B cell (primary cell): ENCODE data around the gene IL11. TPM values are rescaled to one million over a fixed set of nuclear protein-coding genes. Genes with fewer than 3 reads are reported as not detected.

Source experiments
- ATAC-seq: fragments of 200-7000 bp; cut with Tn5 transposase; one replicate; pipeline ENCODE4 v1.10.0; 2021; ENCODE audit warnings: low read depth, mild to moderate bottlenecking, moderate number of reproducible peaks, moderate library complexity
- CTCF ChIA-PET: fragments of 350-600 bp; sonication (Branson Sonifier 250); formaldehyde crosslinking; loops from one replicate; lab custom pipeline; 2021; ENCODE audit warnings: antibody characterized with exemption, inconsistent platforms; lab: Charles Lee
- POLR2A ChIA-PET: fragments of 350-600 bp; sonication (Branson Sonifier 250); formaldehyde crosslinking; loops from one replicate; lab custom pipeline; 2021; ENCODE audit warnings: antibody characterized with exemption; lab: Charles Lee
- DNase-seq: peaks from one replicate; pipeline ENCODE4 v3.0.0; 2013
- H2AFZ ChIP-seq: 2 replicates; pipeline ENCODE4 v1.6.1; 2012; ENCODE audit warnings: mild to moderate bottlenecking, low read depth, low read length; ENCODE audit not compliant: insufficient read depth, poor library complexity, severe bottlenecking
- H3K27ac ChIP-seq, 2 donors: 1 replicate in 1 of 2; 2 replicates in 1 of 2; pipeline ENCODE4 v1.5.1; 2012 to 2013; ENCODE audit warnings: low read length in 2 of 2, mild to moderate bottlenecking in 2 of 2, moderate library complexity in 1 of 2
- H3K27me3 ChIP-seq, 4 experiments: fragments of 200-600 bp in 1 of 4; sonication (generic) in 1 of 4; replicated peaks in 1 of 4; 1 replicate in 2 of 4; 2 replicates in 2 of 4; pipeline versions ENCODE4 v1.6.1 to v1.7.0; 2013 to 2016; ENCODE audit warnings: low read length in 3 of 4, mild to moderate bottlenecking in 2 of 4, mixed read lengths in 1 of 4, moderate library complexity in 1 of 4; ENCODE audit not compliant: insufficient read depth in 4 of 4, control insufficient read depth in 3 of 4; ENCODE audit errors: control extremely low read depth in 1 of 4
- H3K36me3 ChIP-seq, 2 experiments: replicated peaks in 1 of 2; 1 replicate in 1 of 2; 2 replicates in 1 of 2; pipeline versions ENCODE4 v1.6.1 to v1.7.1; 2013; ENCODE audit warnings: low read length in 1 of 2; ENCODE audit not compliant: insufficient read depth in 2 of 2, control insufficient read depth in 1 of 2; ENCODE audit errors: control extremely low read depth in 1 of 2, extremely low read depth in 1 of 2
- H3K4me1 ChIP-seq, 2 donors: fragments of 200-600 bp in 1 of 2; sonication (generic) in 1 of 2; 1 replicate in 1 of 2; 2 replicates in 1 of 2; pipeline versions ENCODE4 v1.5.1 to v1.6.1; 2013 to 2017; ENCODE audit warnings: low read length in 2 of 2; ENCODE audit not compliant: control insufficient read depth in 2 of 2, insufficient read depth in 2 of 2
- H3K4me2 ChIP-seq: replicated peaks from 2 replicates; pipeline ENCODE3; 2012; ENCODE audit warnings: mild to moderate bottlenecking, low read depth, low read length; ENCODE audit not compliant: poor library complexity, severe bottlenecking
- H3K4me3 ChIP-seq, 5 experiments: fragments of 200-600 bp in 1 of 5; sonication (generic) in 1 of 5; 1 replicate in 3 of 5; 2 replicates in 2 of 5; pipeline versions ENCODE4 v1.5.1 to v1.7.0; 2011 to 2016; ENCODE audit warnings: low read length in 4 of 5, mild to moderate bottlenecking in 4 of 5, low read depth in 2 of 5, control low read depth in 1 of 5, moderate library complexity in 1 of 5; ENCODE audit not compliant: insufficient read depth in 1 of 5; ENCODE audit errors: control extremely low read depth in 1 of 5, extremely low read depth in 1 of 5
- H3K79me2 ChIP-seq: fragments of 200-600 bp; sonication (generic); one replicate; pipeline ENCODE4 v1.6.0; 2016; ENCODE audit warnings: low read length; ENCODE audit not compliant: control insufficient read depth, insufficient read depth
- H3K9ac ChIP-seq: fragments of 200-600 bp; sonication (generic); 2 replicates; pipeline ENCODE4 v1.6.1; 2017; ENCODE audit warnings: mild to moderate bottlenecking, low read length, moderate library complexity
- H3K9me3 ChIP-seq, 3 donors: one replicate each; pipeline versions ENCODE4 v1.6.1 to v1.7.1; 2013; ENCODE audit warnings: low read length in 2 of 3; ENCODE audit not compliant: control insufficient read depth in 2 of 3, insufficient read depth in 1 of 3; ENCODE audit errors: control extremely low read depth in 1 of 3
- H4K20me1 ChIP-seq: 2 replicates; pipeline ENCODE4 v1.6.0; 2012; ENCODE audit warnings: mild to moderate bottlenecking, low read length; ENCODE audit not compliant: insufficient read depth, control insufficient read depth, poor library complexity, severe bottlenecking
- H3K27ac Mint-ChIP-seq: one replicate; pipeline ENCODE4 v1.8.0; 2021; ENCODE audit warnings: mixed read lengths
- H3K27me3 Mint-ChIP-seq: one replicate; pipeline ENCODE4 v1.8.0; 2021; ENCODE audit warnings: mixed read lengths
- H3K4me1 Mint-ChIP-seq: one replicate; pipeline ENCODE4 v1.8.0; 2021; ENCODE audit warnings: mixed read lengths
- H3K4me3 Mint-ChIP-seq: one replicate; pipeline ENCODE4 v1.8.0; 2021; ENCODE audit warnings: mixed read lengths
- H3K9me3 Mint-ChIP-seq: one replicate; pipeline ENCODE4 v1.8.0; 2022; ENCODE audit warnings: mixed read lengths; ENCODE audit not compliant: insufficient read depth
- EZH2 ChIP-seq: IDR thresholded peaks from 2 replicates; pipeline ENCODE4 v1.6.1; 2012; ENCODE audit warnings: borderline replicate concordance, low read depth, mild to moderate bottlenecking, moderate library complexity, low read length; ENCODE audit not compliant: insufficient read depth, poor library complexity, severe bottlenecking
- WGBS: methylation state at CpG from one replicate; pipeline ENCODE4 v1.1.5; 2013; ENCODE audit warnings: missing lambda C conversion rate; ENCODE audit not compliant: insufficient coverage; 5-methylcytosine and 5-hydroxymethylcytosine counted together
- intact Hi-C: fragments of 100-400 bp; cut with micrococcal nuclease; formaldehyde crosslinking; loops from one replicate; pipeline ENCODE4 v1.10.0; 2022
- polyA plus RNA-seq: library from polyadenylated mRNA; depleted of rRNA; stranded (reverse); fragments of >200 nt; gene quantifications from 2 replicates; pipeline ENCODE4 v1.2.3, GENCODE V29; 2012
- total RNA-seq, 2 donors: library from RNA; stranded (reverse); fragments of 120-200 nt in 1 of 2; gene quantifications; 1 replicate in 1 of 2; 2 replicates in 1 of 2; pipeline versions ENCODE4 v1.2.3 to v1.2.4, GENCODE V29; 2013 to 2022
- TF ChIP-seq, protein P1 (sequence below): fragments of 200-600 bp; IDR thresholded peaks from one replicate; pipeline ENCODE4 v1.8.0; 2022; ENCODE audit warnings: antibody characterized with exemption, mild to moderate bottlenecking

Gene IL11
- total and polyA plus RNA-seq, 2 donors (not counting 1 experiment from before 2014, with no cell fraction given): not detected

- Histone ChIP-seq H3K9me3 (peaks cover 0 to 18% (median 0%) of the 10 kb centered on the region in 3 donors), H4K20me1 (no peaks in the 10 kb centered on the region), H3K36me3 (no peaks in the 10 kb centered on the region), H3K27me3 (peaks cover 0 to 55% (median 23%) of the 10 kb centered on the region in 4 experiments), H3K79me2 (no peaks in the 10 kb centered on the region), H3K27ac (no peak overlapping the region), H3K4me2 (no peak overlapping the region), H2AFZ (no peak overlapping the region), H3K4me3 (no peak overlapping the region), H3K4me1 (peaks cover 23 to 29% of the 10 kb centered on the region in 2 donors), H3K9ac (no peak overlapping the region)
- DNase-seq (no peak), ATAC-seq (no peak)
- no peaks in the 10 kb centered on the region for H3K9me3 Mint-ChIP-seq
- peaks cover 23% of the 10 kb centered on the region for H3K4me1 Mint-ChIP-seq
- POLR2A ChIA-PET: no interaction called here
- peak overlapping the region; percentile 82 for H3K4me3 Mint-ChIP-seq
- 62% methylated on average over 2 of the region's 6 CpGs for WGBS
- no peak for TF ChIP-seq EZH2
- TF ChIP-seq, protein P1, sequence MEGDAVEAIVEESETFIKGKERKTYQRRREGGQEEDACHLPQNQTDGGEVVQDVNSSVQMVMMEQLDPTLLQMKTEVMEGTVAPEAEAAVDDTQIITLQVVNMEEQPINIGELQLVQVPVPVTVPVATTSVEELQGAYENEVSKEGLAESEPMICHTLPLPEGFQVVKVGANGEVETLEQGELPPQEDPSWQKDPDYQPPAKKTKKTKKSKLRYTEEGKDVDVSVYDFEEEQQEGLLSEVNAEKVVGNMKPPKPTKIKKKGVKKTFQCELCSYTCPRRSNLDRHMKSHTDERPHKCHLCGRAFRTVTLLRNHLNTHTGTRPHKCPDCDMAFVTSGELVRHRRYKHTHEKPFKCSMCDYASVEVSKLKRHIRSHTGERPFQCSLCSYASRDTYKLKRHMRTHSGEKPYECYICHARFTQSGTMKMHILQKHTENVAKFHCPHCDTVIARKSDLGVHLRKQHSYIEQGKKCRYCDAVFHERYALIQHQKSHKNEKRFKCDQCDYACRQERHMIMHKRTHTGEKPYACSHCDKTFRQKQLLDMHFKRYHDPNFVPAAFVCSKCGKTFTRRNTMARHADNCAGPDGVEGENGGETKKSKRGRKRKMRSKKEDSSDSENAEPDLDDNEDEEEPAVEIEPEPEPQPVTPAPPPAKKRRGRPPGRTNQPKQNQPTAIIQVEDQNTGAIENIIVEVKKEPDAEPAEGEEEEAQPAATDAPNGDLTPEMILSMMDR: no peak
- CTCF ChIA-PET: no interaction called here
- H3K27me3 Mint-ChIP-seq: peaks cover 38% of the 10 kb centered on the region
- intact Hi-C loops: no loop called here
- no peak overlapping the region for H3K27ac Mint-ChIP-seq
These were observed 18.2 kb downstream of the IL11 start for GRCh38 chr19:55352040-55352439.

- Histone ChIP-seq H3K4me3 (no peak overlapping the region), H3K9ac (no peak overlapping the region), H3K4me2 (no peak overlapping the region), H3K27ac (no peak overlapping the region), H3K27me3 (peaks cover 0 to 49% (median 20%) of the 10 kb centered on the region in 4 experiments), H4K20me1 (no peaks in the 10 kb centered on the region), H3K4me1 (peaks cover 23 to 29% of the 10 kb centered on the region in 2 donors), H2AFZ (no peak overlapping the region), H3K36me3 (no peaks in the 10 kb centered on the region), H3K9me3 (peaks cover 0 to 14% (median 0%) of the 10 kb centered on the region in 3 donors), H3K79me2 (no peaks in the 10 kb centered on the region)
- H3K27me3 Mint-ChIP-seq: peaks cover 37% of the 10 kb centered on the region
- intact Hi-C loops: no loop called here
- H3K4me3 Mint-ChIP-seq: no peak overlapping the region
- 73% methylated on average over 9 of the region's 11 CpGs for WGBS
- H3K27ac Mint-ChIP-seq: no peak overlapping the region
- peaks cover 23% of the 10 kb centered on the region for H3K4me1 Mint-ChIP-seq
- no peak for DNase-seq
- no peak for ATAC-seq
- ChIA-PET CTCF (no interaction called here), POLR2A (no interaction called here)
- no peaks in the 10 kb centered on the region for H3K9me3 Mint-ChIP-seq
- TF ChIP-seq, protein P1: no peak
- TF ChIP-seq EZH2: no peak
These were observed 19.5 kb downstream of the IL11 start for GRCh38 chr19:55350620-55351315.
